Brain microvascular endothelial cell (primary cell): Measurements from ENCODE around the gene NBAS.

Experiments used
- DNase-seq: peaks from one replicate; pipeline ENCODE4 v3.0.0-alpha.2; 2020
- H3K27ac ChIP-seq: fragments of 250-450 bp; sonication (Bioruptor Pico); 2 replicates; pipeline ENCODE4 v1.5.1; 2020; ENCODE audit warnings: mild to moderate bottlenecking, moderate library complexity
- H3K27me3 ChIP-seq: fragments of 250-450 bp; sonication (Bioruptor Pico); replicated peaks from 2 replicates; pipeline ENCODE4 v1.5.1; 2020; ENCODE audit warnings: mild to moderate bottlenecking
- H3K36me3 ChIP-seq: fragments of 250-450 bp; sonication (Bioruptor Pico); replicated peaks from 2 replicates; pipeline ENCODE4 v1.5.1; 2020; ENCODE audit warnings: mild to moderate bottlenecking
- H3K4me3 ChIP-seq: 2 replicates; pipeline ENCODE4 v1.5.1; 2011; ENCODE audit warnings: low read depth, mild to moderate bottlenecking, control low read depth, low read length, moderate library complexity
- in situ Hi-C: cut with HindIII; loops from 2 replicates; pipeline ENCODE4 v1.10.0; 2017; ENCODE audit warnings: low sequenced_read_pairs, low pct_ligation_motif_present
- TF ChIP-seq, protein P1 (sequence below): IDR thresholded peaks from 2 replicates; pipeline ENCODE4 v1.5.1; 2011; ENCODE audit warnings: low read depth, mild to moderate bottlenecking, moderate library complexity, low read length, control low read depth, inconsistent platforms; ENCODE audit errors: missing control alignments

Gene NBAS

DNA sequence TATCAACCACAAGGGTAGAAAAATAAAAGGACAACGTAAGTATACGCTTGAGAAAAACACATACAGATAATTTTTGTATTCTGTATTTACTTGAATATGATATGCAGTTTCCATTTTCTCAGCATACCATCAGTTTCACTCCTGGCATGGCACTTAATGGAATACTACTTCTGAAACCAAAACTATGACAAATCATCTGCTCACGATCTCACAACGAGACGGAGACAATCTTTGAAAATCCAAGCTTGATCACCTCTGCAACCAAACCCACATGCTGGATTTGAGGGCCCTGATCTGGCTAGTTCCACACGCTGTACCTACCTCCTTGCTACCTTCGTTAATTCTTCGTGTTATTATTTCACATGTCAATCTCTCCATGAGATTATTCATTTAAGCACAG lies 387.6 kb downstream of the NBAS start:
- in situ Hi-C loops, result no loop called here
- Histone ChIP-seq H3K36me3 (no peaks in the 10 kb centered on the region), H3K27ac (no peak overlapping the region), H3K27me3 (no peaks in the 10 kb centered on the region), H3K4me3 (no peak overlapping the region)
- TF ChIP-seq, protein P1, sequence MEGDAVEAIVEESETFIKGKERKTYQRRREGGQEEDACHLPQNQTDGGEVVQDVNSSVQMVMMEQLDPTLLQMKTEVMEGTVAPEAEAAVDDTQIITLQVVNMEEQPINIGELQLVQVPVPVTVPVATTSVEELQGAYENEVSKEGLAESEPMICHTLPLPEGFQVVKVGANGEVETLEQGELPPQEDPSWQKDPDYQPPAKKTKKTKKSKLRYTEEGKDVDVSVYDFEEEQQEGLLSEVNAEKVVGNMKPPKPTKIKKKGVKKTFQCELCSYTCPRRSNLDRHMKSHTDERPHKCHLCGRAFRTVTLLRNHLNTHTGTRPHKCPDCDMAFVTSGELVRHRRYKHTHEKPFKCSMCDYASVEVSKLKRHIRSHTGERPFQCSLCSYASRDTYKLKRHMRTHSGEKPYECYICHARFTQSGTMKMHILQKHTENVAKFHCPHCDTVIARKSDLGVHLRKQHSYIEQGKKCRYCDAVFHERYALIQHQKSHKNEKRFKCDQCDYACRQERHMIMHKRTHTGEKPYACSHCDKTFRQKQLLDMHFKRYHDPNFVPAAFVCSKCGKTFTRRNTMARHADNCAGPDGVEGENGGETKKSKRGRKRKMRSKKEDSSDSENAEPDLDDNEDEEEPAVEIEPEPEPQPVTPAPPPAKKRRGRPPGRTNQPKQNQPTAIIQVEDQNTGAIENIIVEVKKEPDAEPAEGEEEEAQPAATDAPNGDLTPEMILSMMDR, result no peak
- no peak for DNase-seq

DNA sequence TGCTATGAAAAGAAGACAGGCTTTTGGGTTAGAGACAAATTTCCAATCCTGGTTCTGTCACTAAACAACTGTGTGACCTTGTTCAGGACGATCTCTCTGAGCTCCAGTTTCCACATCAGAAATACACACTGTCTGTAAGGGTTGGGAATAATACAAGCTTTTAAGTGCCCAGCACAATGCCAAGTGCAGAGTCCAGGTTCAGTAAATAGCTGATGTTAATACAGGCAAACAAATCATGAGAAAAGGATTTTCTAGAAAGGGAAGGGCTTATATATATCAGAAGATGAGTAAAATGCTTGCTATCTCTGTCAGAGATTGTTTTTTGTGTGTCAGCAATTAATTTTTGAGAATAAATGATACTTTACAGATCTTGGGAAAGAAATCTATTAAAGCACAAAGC lies 388.3 kb downstream of the NBAS start:
- DNase-seq, result no peak
- no peak overlapping the region for H3K4me3 ChIP-seq
- no peaks in the 10 kb centered on the region for H3K27me3 ChIP-seq
- H3K36me3 ChIP-seq, result no peaks in the 10 kb centered on the region
- TF ChIP-seq, protein P1, result no peak
- in situ Hi-C loops, result no loop called here
- no peak overlapping the region for H3K27ac ChIP-seq

DNA sequence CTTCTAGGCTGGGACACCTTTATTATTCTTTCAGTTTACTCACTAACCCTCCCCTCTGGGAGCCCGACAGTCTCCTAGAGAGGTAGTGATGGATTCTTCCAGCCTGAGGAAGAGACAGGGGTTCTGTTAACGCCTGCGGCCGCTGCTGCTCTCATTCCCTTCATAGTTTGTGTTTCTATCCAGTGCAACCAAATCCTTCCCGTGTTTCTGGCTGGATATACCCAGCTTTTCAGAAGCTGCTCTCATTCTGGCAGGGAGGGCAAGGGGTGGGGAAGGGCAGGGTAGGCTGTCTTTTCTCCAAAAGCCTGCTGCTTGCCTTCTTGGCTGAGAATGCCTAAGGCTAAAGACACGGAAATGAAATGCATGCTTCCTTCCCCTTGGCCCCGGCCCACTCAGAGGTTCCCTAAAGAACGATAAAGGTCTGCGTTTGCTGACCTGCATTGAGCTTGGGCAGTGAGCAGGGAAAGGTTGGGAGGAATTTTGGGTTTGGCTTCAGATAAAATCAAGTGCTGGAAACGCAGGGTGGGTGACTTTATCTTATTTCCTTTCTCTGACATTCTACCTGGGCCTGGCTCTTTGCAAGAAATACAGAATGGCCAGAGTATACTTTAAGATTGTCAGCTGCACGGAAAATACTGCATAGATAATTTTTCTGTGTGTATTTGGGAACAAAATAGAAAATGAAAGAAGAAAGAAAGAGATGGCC lies 390.9 kb downstream of the NBAS start:
- DNase-seq, result no peak
- Histone ChIP-seq H3K27ac (peak overlapping the region; percentile 92), H3K27me3 (no peaks in the 10 kb centered on the region), H3K36me3 (no peaks in the 10 kb centered on the region), H3K4me3 (peak overlapping the region; percentile 22)
- TF ChIP-seq, protein P1, result no peak
- in situ Hi-C loops, result no loop called here

DNA sequence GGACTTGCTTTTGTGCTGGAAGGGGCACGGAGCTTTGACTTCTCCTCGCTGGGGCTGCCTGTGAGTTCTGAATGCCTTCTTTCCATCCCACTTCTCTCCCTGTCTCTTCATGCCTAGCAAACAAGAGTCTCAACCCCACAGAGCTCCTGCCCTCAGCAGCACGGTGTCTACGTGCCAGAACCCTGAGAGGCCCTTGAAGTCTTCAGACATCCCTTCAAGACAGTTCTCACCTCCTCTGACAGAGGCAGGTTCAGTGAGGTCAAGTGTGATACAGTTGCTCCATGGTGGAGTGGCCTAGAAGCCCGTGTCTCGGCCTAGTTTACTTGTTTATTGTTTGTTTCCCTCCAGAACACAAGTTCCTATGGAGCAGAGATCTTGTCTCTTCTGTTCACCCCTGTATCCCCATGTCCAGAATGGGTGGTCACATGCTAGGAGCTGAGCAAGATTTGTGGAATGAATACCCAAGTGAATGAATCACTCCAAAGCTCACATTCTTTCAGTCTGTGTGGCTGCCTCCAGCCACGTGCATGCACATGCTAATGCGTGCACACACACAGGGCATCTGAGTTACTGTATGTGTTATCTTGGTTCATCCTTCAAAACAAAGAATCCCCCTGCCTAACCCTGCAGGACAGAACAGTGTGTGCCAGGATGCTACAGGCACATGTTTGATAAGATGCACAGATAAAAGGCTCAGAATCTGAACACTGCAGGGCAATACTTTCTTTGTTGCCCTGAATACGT lies 391.6 kb downstream of the NBAS start:
- Histone ChIP-seq H3K27ac (peak overlapping the region; percentile 92), H3K27me3 (no peaks in the 10 kb centered on the region), H3K4me3 (peak overlapping the region; percentile 22), H3K36me3 (no peaks in the 10 kb centered on the region)
- TF ChIP-seq, protein P1, result no peak
- DNase-seq, result peak; percentile 94
- in situ Hi-C loops, result no loop called here

DNA sequence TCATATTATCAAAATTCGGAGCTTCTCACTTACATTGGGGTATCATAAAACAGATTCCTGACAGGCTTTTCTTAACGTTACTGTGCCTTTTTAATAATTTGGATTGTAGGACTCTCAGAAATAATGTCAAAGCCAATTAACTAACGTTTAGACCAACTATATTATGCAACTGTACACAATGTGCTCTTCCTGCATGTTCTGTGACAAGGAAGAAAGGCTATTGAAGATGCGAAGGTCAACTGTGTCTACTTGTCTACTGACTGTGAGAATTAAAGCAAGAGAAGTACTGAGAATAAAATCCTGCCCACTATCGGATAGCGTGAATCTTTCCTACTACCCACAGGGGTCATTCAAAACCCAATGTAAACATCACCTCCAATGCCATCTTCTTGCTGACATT lies 393.0 kb downstream of the NBAS start:
- in situ Hi-C loops, result no loop called here
- no peak for DNase-seq

More for the DNA sequence above, 393.0 kb downstream of the NBAS start:
- Histone ChIP-seq H3K4me3 (no peak overlapping the region), H3K36me3 (no peaks in the 10 kb centered on the region), H3K27ac (no peak overlapping the region), H3K27me3 (no peaks in the 10 kb centered on the region)
- TF ChIP-seq, protein P1, result no peak
